Eye (tissue), 1 donor: ENCODE measurements around the gene MED26.
A peak's percentile ranks its signal among the peaks of the same experiment; 100 is the strongest.

Experiments used
- DNase-seq: peaks from one replicate; pipeline ENCODE4 v3.0.0-alpha.2; 2015

MED26 gene

GRCh38 chr19:16587833-16588823 lies 39.9 kb downstream of the MED26 start:
- DNase-seq: peak; percentile 54

- DNase-seq: no peak
Measured at GRCh38 chr19:16586991-16587832, 40.8 kb downstream of the MED26 start.

- DNase-seq: no peak
Measured at GRCh38 chr19:16586477-16586871, 41.5 kb downstream of the MED26 start.

- DNase-seq: no peak
Measured at GRCh38 chr19:16585808-16586476, 42.1 kb downstream of the MED26 start.

DNA sequence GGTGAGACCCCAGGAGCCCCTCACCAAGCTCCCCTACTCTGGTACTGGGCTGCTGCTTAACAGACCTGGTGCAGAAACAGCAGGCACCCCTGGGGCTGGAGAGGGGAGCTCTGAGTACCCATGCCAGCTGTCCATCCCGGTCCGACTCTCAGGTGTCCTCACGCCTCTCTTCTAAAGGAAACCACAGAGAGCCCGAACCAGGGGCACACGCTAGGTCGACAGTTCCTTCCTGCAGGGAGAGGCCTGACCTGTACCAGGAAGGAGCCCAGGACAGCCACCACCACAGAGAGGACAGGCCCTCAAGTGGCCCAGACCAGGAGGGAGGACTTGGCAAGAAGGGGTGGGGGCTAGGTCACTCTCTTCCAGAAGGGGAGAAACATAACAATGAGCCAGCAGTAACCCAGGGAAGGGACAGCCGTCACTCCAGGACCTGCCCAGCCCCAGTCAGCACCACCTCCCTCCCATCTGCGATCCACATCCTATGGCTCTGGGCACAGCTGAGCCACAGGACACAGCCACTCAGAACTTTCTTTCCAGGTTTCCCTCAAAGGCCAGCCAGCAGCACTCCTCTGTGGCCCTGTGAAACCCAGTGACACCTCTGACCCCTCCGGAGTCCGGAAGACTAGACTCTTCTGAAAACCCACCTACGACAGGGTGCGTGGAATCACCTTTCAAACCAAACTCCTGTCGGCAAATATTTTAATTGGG lies 42.8 kb downstream of the MED26 start:
- DNase-seq: no peak

DNA sequence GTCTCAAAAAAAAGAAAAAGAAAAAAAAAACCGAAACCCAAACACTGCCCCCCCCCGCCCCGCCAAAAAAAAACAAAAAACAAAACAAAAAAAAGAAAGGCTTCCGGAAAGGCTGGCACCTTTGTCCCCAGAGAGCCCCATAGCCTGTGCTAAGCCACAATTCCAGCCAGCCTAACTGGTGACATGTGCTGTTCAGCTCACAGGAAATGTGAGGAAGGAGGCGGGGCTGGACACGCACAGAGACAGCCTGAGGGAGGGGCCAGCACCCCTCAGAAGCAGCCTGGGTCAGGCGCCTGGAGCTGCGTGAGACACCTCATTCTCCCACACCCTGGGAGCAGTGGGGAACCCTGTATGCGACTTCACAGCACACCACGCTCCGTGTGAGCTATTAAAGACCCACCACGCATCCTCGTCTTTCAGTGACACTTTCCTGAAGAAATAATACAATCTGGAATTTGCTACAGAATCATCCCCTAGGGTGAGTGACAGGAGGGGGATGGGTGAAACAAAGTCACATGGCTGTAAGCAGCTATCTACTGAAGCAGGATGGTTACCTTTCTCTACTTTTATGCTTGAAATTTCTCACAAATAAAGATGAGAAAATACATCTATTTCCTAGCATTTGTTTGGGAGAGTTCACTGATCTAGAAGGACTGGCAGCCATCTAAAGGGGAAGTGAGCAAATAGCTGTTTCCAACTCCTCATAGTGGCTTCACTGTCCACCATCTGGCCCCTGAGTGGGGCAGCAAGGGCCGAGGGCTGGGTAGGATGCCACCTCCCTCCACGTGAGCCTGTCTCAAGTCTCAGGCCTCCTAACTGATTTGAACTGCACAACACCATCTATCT lies 43.5 kb downstream of the MED26 start:
- DNase-seq: peak; percentile 86

- no peak for DNase-seq
Measured at GRCh38 chr19:16582486-16583261, 45.3 kb downstream of the MED26 start.

DNA sequence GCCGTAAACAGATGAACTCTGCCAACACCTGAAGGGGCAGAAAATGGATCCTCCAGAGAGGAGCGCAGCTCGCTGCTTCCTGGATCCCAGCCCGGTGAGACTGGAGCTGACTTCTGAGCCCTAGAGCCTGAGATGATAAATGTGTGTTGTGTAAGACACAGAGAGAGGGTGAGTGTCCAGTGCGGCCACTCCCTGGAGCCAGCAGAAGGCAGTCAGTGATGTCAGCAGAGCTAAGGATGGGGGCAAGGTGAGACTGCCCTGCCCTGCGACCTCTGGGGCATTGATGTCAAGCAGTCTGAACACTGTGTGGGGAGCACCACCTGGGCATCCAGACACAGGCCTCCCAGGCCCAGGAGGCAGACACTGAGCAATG lies 46.0 kb downstream of the MED26 start:
- DNase-seq: no peak

GRCh38 chr19:16581145-16581970 lies 46.6 kb downstream of the MED26 start:
- DNase-seq: no peak

GRCh38 chr19:16579381-16579780 lies 48.6 kb downstream of the MED26 start:
- no peak for DNase-seq

- no peak for DNase-seq
Measured at GRCh38 chr19:16577531-16577985, 50.4 kb downstream of the MED26 start.

DNA sequence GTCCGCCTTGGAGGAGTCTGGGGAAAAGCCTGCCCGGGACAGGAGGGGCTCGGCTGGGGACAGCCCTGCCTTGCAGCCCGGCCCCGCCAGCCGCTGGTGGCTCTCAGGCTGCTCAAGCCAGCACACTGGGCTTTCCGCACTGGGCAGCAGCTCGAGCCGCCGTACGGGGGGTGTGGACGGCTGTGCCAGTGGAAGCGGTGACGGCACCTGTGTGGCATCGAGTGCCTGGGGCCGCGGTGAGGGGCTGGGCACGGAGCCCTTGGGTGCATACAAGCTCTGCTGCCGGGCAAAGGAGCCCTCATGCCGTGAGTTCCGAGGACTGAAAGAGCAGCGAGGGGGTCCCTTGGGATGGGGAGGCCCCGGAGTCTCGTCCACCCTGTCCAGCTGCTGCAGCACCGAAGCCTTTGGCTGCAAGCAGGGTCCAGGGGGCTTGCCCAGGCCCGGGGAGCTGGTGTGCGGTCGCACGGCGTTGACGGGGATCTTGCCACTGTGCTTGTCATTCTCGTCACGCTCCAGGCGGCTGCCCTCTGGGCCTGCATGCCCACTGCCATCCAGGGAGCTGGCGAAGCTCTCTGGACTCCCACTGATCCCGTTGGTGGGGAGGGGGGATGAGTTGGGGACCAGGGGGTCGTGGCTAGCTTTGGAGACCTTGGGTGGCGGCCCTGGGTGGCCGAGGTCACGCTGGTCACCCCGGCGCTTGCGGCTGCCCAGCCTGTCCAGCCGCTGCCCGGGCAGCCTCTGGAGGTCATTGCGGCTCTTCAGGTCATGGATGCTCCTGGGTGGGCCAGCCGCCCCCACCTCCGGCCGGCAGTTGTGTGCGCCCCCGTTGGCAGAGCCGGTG lies 51.1 kb downstream of the MED26 start:
- no peak for DNase-seq

GRCh38 chr19:16575861-16576689 lies 51.9 kb downstream of the MED26 start:
- no peak for DNase-seq

DNA sequence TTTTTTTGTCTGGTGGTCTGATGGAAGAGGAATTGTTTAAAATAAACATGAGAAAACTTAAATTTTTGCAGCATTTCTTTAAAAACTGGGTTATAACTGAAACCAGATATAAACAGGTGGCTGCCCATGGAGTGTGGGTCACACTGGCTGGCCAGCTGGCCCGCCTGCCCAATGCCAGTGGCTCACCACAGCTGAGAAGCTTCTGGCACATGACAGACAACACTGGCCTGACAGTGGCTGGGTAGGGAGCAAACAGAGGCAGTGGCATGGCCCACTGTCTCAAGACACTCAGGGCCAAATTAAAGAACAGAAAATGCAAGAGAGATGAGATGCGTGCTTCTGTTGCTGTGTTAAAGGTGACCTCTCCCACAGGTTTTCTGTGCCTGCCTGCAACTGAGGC lies 52.7 kb downstream of the MED26 start:
- DNase-seq: no peak

DNA sequence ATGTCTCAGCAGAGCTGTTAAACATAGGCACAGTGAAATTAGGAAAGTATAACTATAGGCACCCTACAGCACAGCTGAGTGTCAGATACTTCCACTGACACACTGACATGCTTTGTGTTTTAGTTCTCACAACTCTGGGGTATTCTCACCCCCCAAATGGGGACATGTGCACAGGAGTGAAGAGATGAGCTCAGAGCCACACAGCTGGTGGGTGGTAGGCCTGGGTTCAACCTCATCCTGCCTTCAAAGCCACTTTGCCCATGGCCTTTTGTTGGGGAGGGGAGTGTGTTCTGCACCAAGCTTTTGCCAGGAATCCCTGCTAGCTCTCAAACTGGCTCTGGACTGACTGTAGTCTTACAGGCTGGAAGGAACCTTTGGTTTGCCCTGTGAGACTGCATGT lies 54.1 kb downstream of the MED26 start:
- DNase-seq: no peak

GRCh38 chr19:16573296-16573695 lies 54.7 kb downstream of the MED26 start:
- DNase-seq: no peak

GRCh38 chr19:16572332-16573211 lies 55.4 kb downstream of the MED26 start, which contains the start of gene SLC35E1:
Gene SLC35E1, minus strand, starts transcription at chr19:16572415. Its CDS starts 51 bp downstream, at chr19:16572364.
- peak; percentile 98 for DNase-seq
